D721Med (cell line): ENCODE data around the gene MICU2.

ENCODE experiments used
- DNase-seq: peaks from one replicate; pipeline ENCODE4 v3.0.0; 2011; ENCODE audit warnings: low spot score; ENCODE audit not compliant: insufficient read length
- FAIRE-seq: peaks from 2 replicates; lab custom pipeline; 2011; peaks lifted over from hg19 to GRCh38; lab: Jason Lieb, UNC
- TF ChIP-seq, protein P1 (sequence below): IDR thresholded peaks from 2 replicates; pipeline ENCODE4 v1.5.1; 2012; ENCODE audit warnings: mild to moderate bottlenecking, control low read depth; ENCODE audit not compliant: insufficient read depth; ENCODE audit errors: missing control alignments

MICU2 gene

DNA sequence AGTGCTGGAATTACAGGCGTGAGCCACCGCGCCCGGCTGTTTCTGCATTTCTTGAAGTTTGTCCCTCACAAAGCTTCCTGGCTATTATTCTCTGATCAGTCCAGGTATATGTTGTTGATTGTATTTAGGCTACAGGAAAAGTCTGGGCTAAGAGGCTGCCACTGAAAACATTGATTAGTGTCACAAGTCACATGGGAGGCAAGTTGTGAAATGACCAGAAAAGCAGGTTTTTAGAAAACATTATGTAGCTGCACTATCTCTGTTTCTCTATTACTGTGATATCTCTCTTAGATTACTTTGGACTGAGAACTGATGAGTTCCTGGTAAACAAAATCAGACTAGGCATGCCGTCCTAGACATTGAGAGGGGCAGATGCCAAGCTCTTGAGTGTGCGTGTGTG, 128.9 kb downstream of the MICU2 start:
- DNase-seq (no peak), FAIRE-seq (no peak)
- TF ChIP-seq, protein P1, sequence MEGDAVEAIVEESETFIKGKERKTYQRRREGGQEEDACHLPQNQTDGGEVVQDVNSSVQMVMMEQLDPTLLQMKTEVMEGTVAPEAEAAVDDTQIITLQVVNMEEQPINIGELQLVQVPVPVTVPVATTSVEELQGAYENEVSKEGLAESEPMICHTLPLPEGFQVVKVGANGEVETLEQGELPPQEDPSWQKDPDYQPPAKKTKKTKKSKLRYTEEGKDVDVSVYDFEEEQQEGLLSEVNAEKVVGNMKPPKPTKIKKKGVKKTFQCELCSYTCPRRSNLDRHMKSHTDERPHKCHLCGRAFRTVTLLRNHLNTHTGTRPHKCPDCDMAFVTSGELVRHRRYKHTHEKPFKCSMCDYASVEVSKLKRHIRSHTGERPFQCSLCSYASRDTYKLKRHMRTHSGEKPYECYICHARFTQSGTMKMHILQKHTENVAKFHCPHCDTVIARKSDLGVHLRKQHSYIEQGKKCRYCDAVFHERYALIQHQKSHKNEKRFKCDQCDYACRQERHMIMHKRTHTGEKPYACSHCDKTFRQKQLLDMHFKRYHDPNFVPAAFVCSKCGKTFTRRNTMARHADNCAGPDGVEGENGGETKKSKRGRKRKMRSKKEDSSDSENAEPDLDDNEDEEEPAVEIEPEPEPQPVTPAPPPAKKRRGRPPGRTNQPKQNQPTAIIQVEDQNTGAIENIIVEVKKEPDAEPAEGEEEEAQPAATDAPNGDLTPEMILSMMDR: no peak

DNA sequence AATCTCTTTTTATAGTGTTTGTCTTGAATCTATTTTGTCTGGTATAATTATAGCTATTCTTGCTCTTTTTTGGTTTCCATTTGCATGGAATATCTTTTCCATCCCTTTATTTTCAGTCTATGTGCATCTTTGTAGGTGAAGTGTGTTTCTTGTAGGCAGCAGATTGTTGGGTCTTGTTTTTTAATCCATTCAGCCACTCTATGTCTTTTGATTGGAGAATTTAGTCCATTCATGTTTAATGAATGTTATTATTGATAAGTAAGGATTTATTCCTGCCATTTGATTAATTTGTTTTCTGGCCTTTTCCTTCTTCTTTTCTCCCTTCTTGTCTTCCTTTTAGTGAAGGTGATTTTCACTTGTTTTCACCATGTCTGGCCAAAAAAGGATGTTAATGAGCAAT, 133.2 kb downstream of the MICU2 start:
- no peak for FAIRE-seq
- TF ChIP-seq, protein P1: no peak
- DNase-seq: no peak

DNA sequence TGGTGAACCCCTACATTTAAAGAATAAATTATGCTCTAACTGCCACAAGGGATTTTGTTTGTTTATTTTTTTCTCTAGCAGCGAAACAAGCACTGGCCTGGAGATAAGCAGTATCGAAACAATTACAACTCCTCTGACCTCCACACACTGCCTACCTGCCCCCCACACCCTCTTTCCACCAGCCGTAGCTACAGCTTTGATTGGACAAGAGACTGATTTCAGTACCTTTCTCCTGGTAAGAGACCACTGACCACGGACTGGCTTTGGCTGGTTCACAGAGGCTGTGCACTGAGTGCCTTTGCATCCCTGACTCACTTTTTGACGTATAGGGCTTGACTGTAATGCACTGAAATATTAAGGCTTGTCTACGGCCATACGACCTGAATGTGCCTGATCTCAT, 137.4 kb downstream of the MICU2 start:
- FAIRE-seq (no peak), DNase-seq (no peak)
- TF ChIP-seq, protein P1: no peak

DNA sequence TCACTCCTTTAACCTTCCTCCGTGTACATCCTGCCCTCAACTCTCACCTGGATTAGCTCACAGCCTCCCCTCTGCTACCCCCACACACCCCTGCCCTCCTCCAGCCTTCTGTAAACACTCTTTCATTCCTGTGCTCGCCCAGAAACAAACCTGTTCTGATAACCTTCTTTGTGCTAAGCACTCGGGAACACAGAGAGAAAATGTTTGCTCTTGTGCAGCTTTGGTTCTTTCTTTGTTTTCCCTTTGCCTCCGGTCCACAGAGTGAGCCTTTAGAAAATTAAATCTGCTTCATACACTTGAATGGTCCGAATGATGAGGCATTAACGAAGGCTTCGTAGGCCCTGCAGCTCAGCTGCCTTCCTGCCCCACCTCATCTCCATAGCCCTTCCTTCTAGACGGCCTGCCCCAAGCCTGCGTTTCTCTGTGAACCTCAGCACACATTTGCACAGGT, 138.2 kb downstream of the MICU2 start:
- DNase-seq (no peak), FAIRE-seq (no peak)
- TF ChIP-seq, protein P1: no peak

DNA sequence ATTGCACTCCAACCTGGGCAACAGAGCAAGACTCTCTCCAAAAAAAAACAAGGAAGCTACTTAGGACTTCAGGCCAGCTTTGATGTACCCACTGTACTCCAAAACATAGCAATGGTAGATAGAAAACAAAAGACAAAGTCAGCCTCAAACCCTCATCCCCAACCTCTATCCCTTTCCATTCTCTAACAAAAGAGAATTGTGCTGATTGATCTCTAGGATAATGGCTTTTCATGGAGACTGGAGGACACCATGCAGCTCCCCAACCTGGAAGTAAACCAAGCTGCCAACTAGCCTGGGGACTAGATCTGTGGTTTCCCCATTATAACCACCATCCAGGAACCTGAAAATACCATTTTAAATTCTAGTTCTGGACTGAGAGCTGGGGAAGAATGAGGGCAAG, 140.5 kb downstream of the MICU2 start:
- FAIRE-seq (no peak), DNase-seq (no peak)
- TF ChIP-seq, protein P1: no peak

DNA sequence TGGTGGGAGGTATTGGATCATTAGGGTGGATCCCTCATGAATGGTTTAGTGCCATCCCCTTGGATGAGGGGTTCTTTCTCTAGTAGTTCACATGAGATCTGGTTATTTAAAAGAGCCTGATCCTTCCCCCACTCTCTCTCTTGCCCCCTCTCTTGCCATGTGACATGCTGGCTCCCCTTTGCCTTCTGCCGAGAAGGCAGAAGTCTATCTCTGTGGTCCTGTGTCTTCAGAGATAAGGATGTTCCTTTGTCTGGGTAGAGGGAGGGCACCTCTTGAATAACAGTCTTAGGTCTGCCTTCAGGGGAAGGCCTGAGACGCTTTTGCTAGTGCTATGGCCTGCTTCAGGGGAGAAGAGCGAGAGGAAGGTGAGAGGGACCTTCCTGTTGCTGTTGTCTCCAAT, 142.8 kb downstream of the MICU2 start:
- FAIRE-seq (no peak), DNase-seq (no peak)
- TF ChIP-seq, protein P1: no peak

DNA sequence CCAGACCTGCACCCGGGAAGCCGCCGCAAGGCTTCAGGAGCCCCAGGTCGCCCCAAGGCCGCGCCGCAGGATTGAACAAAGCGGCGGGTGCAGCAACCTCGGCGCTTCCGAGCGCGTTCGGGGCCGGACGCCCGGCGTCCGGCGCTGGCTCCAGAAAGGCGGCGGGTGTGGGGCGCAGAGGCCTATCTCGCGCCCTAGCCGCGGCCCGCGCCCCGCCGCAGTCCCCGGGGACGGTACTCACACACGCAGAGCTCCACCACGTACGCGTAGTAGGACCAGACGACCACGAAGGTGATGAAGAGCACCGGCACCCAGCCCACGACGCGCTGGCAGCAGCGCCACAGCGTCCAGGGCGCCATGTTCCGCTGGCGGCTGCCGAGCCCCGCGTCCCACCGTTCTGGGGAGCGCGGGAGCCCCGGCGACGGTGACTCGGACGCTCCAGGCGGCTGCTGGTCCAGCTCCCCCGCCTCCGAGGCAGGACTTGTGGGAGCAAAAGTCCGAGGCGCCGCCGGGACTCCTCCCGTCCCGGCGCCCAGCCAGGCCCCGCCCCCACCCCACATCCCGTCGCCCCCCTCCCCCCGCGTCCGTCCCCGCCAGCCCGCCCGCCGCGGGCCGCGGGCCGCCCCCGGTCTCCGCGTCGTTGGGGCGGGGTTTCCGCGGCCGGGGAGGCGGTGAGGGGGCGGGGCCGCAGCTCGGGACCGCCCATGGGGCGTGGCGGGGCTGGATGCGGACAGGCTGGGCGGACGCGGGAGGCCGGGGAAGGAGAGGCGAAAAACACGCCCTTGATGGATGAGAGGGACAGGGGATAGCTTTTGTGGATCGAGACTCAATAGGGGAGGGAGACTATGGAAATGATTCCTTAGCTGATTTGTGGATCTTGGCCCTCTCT, 144.9 kb downstream of the MICU2 start, which contains the start of gene ZDHHC20:
Gene ZDHHC20 (minus strand): TSS at position 491 of the 889 bp plus-strand sequence. CDS start 132 bp downstream, at position 359.
- no peak for FAIRE-seq
- TF ChIP-seq, protein P1: no peak
- DNase-seq: peak; percentile 57
